Measurements from ENCODE around the gene KRT40.

GRCh38 chr17:40961591-40961990 is 22.5 kb downstream of the KRT40 start:
- TF ChIP-seq NFRKB (IDR thresholded peaks at IDR 0.05) (no peak), BHLHE40 (IDR thresholded peaks at IDR 0.05; ENCODE audit: borderline replicate concordance) (no peak), SP1 (IDR thresholded peaks at IDR 0.05) (no peak), ARNT (IDR thresholded peaks at IDR 0.05) (no peak), FOXM1 (IDR thresholded peaks at IDR 0.05; ENCODE audit: borderline replicate concordance) (no peak), ELF4 (IDR thresholded peaks at IDR 0.05) (no peak), FOXA1 (IDR thresholded peaks at IDR 0.05) (no peak), TARDBP (IDR thresholded peaks at IDR 0.05) (no peak), ZNF384 (IDR thresholded peaks at IDR 0.05) (no peak), FOXK2 (IDR thresholded peaks at IDR 0.05) (no peak), HDGF (IDR thresholded peaks at IDR 0.05; ENCODE audit: borderline replicate concordance) (no peak), SUZ12 (IDR thresholded peaks at IDR 0.05) (no peak), L3MBTL2 (conservative IDR thresholded peaks at IDR 0.05) (no peak), LEF1 (IDR thresholded peaks at IDR 0.05; ENCODE audit: borderline replicate concordance) (no peak)

Data from HEK293T (cell line).